Measurements from ENCODE around the gene AMOTL1. TPM values are rescaled to one million over a fixed set of nuclear protein-coding genes. Genes with fewer than 3 reads are reported as not detected.
"Not testable (repeated sequence)": the region's sequence is repeated elsewhere in the genome, so short reads cannot be mapped to it uniquely, and the experiment has no call there.

AMOTL1 gene
- total RNA-seq, 5 donors from 2014 or later (not counting 1 experiment from before 2014, with no cell fraction given) = 0.07 to 1.2 (median 0.35) TPM

DNA sequence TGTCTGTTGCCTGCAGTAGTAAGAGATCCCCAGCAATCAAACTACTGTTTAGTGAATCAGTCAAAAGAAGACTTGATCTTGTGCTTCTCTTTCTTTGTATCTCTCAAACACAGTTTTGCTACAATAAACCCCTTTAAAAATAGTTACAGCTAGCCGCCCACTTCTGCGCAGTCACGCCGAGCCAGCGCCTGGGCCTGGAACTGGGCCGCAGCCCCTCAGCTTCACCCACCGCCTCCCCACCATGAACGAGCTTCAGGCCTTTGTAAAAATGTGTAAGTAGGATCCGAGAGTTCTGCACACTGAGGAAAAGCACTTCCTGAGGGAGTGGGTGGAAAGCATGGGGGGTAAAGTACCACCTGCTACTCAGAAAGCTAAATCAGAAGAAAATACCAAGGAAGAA lies 144.7 kb downstream of the AMOTL1 start:
- Mint-ChIP-seq H3K27ac (no peak overlapping the region), H3K36me3 (peaks cover 6% of the 10 kb centered on the region), H3K4me1 (no peaks in the 10 kb centered on the region), H3K9me3 (no peaks in the 10 kb centered on the region), H3K4me3 (no peak overlapping the region), H3K27me3 (no peaks in the 10 kb centered on the region)
- DNase-seq (no peak), ATAC-seq (replicated peaks in 1 of 4) (no peak)
- CTCF ChIA-PET = no interaction called here
- POLR2A ChIA-PET = no interaction called here
- WGBS (ENCODE audit: insufficient coverage) = no CpG with 5 or more reads among the region's 9 CpGs
- Histone ChIP-seq H3K36me3 (ENCODE audit: control insufficient read depth in 2 of 2, extremely low read depth in 1 of 2, insufficient read depth in 1 of 2, low read length in 1 of 2) (no peaks in the 10 kb centered on the region), H3K27me3 (replicated peaks in 1 of 2; ENCODE audit: control insufficient read depth in 2 of 2, extremely low read depth in 1 of 2, insufficient read depth in 2 of 2, low read length in 1 of 2) (no peaks in the 10 kb centered on the region), H3K4me1 (ENCODE audit: control insufficient read depth in 1 of 2, extremely low read depth in 1 of 2, insufficient read depth in 2 of 2, low read length in 2 of 2) (no peaks in the 10 kb centered on the region), H3K4me3 (ENCODE audit: control insufficient read depth in 1 of 2, extremely low read depth in 1 of 2, low read length in 1 of 2) (no peak overlapping the region), H3K9me3 (no peaks in the 10 kb centered on the region), H3K27ac (ENCODE audit: low read length) (no peak overlapping the region)

DNA sequence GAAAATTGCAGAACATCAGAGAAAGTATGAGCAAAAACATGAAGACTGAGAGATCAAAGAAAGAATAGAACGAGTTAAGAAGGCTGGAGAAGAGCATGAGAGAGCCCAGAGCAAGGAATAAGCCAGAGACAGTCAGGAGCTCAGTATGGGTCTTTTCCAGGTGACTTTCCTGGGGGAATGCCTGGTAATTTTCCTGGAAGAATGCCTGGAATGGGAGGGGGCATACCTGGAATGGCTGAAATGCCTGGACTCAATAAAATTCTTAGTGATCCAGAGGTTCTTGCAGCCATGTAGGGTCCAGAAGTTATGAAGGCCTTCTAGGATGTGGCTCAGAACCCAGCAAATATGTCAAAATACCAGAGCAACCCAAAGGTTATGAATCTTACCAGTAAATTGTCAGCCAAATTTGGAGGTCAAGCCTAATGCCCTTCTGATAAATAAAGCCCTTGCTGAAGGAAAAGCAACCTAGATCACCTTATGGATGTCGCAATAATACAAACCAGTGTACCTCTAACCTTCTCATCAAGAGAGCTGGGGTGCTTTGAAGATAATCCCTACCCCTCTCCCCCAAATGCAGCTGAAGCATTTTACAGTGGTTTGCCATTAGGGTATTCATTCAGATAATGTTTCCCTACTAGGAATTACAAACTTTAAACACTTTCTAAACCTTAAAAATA lies 145.7 kb downstream of the AMOTL1 start:
- H3K4me3 ChIP-seq (ENCODE audit: control insufficient read depth in 1 of 2, extremely low read depth in 1 of 2, low read length in 1 of 2); H3K9me3 Mint-ChIP-seq; H3K36me3 Mint-ChIP-seq; POLR2A ChIA-PET; H3K27me3 ChIP-seq (replicated peaks in 1 of 2; ENCODE audit: control insufficient read depth in 2 of 2, extremely low read depth in 1 of 2, insufficient read depth in 2 of 2, low read length in 1 of 2); ATAC-seq (replicated peaks in 1 of 4); H3K27ac Mint-ChIP-seq; H3K4me3 Mint-ChIP-seq; H3K27me3 Mint-ChIP-seq; DNase-seq; H3K36me3 ChIP-seq (ENCODE audit: control insufficient read depth in 2 of 2, extremely low read depth in 1 of 2, insufficient read depth in 1 of 2, low read length in 1 of 2); H3K4me1 ChIP-seq (ENCODE audit: control insufficient read depth in 1 of 2, extremely low read depth in 1 of 2, insufficient read depth in 2 of 2, low read length in 2 of 2); H3K4me1 Mint-ChIP-seq; H3K27ac ChIP-seq (ENCODE audit: low read length); H3K9me3 ChIP-seq; CTCF ChIA-PET: not testable (repeated sequence)
- 44% methylated on average over 1 of the region's 2 CpGs for WGBS (ENCODE audit: insufficient coverage)

DNA sequence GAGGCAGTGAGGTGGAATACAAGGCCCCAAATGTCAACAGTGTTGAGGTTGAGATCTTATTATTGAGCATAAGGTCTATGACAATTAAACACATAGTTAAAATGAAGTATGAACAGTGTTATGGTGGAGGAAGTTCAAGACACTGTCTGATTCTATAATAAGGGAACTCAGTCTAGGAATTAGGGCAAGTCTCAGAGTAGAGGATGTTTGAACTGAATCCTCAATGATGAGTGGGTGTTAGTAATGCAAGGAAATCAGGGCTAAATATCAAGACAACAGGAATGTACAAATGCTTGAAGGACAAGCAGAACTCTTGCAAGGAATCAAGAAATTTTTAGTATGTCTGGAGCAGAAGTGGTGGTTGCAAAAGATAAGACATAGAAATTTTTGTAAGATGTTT lies 152.2 kb downstream of the AMOTL1 start:
- Histone ChIP-seq H3K27ac (ENCODE audit: low read length) (no peak overlapping the region), H3K4me1 (ENCODE audit: control insufficient read depth in 1 of 2, extremely low read depth in 1 of 2, insufficient read depth in 2 of 2, low read length in 2 of 2) (peaks cover 16 to 25% of the 10 kb centered on the region in 2 experiments), H3K27me3 (replicated peaks in 1 of 2; ENCODE audit: control insufficient read depth in 2 of 2, extremely low read depth in 1 of 2, insufficient read depth in 2 of 2, low read length in 1 of 2) (no peaks in the 10 kb centered on the region), H3K4me3 (ENCODE audit: control insufficient read depth in 1 of 2, extremely low read depth in 1 of 2, low read length in 1 of 2) (no peak overlapping the region), H3K9me3 (no peaks in the 10 kb centered on the region), H3K36me3 (ENCODE audit: control insufficient read depth in 2 of 2, extremely low read depth in 1 of 2, insufficient read depth in 1 of 2, low read length in 1 of 2) (no peaks in the 10 kb centered on the region)
- peaks cover 0 to 6% (median 0%) of the 10 kb centered on the region in 3 donors for H3K9me3 Mint-ChIP-seq
- H3K27me3 Mint-ChIP-seq = no peaks in the 10 kb centered on the region
- peaks cover 11% of the 10 kb centered on the region for H3K36me3 Mint-ChIP-seq
- H3K4me1 Mint-ChIP-seq = peaks cover 28 to 34% (median 29%) of the 10 kb centered on the region in 3 donors
- no peak for ATAC-seq (replicated peaks in 1 of 4)
- no peak overlapping the region for H3K4me3 Mint-ChIP-seq
- no peak for DNase-seq
- ChIA-PET POLR2A (no interaction called here), CTCF (no interaction called here)
- no peak overlapping the region for H3K27ac Mint-ChIP-seq

DNA sequence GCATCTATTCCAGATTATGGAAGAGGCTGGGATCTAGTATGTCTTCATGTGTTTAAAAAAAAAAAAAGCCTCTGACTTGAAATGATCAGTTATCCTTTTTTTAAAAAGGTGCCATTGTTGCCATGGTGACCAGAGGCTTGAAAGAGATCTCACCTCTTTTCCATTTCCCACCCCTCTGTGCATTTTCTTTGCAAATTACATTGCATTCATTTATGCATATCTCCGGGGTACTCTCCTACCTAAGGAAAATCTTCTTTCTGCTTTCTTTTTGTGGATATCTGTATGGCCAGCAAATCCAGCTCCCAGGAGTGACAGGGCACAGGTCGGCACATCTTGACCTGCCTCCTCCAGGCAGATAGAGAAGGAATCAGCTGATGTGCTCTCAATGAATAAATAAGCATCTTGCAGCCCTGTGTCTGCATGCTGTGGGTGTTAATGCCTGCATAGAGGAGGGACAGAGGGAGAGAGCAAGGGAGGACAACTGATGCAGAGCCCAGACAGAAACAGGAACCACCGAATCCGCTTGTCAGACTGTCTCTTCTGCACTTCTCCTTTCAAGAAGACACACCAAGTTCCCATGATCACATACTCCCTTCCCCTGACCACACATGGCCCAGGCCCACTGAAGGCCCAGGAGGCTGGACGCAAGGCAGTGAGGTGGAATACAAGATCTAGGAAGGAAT lies 154.3 kb downstream of the AMOTL1 start:
- H3K27me3 ChIP-seq (replicated peaks in 1 of 2; ENCODE audit: control insufficient read depth in 2 of 2, extremely low read depth in 1 of 2, insufficient read depth in 2 of 2, low read length in 1 of 2) = peaks cover 0 to under 1% of the 10 kb centered on the region in 2 experiments
- no peaks in the 10 kb centered on the region for H3K9me3 ChIP-seq
- peaks cover 0 to 6% (median 0%) of the 10 kb centered on the region in 3 donors for H3K9me3 Mint-ChIP-seq
- no peaks in the 10 kb centered on the region for H3K36me3 ChIP-seq (ENCODE audit: control insufficient read depth in 2 of 2, extremely low read depth in 1 of 2, insufficient read depth in 1 of 2, low read length in 1 of 2)
- no peak overlapping the region for H3K27ac ChIP-seq (ENCODE audit: low read length)
- H3K4me1 Mint-ChIP-seq = peaks cover 45 to 56% (median 49%) of the 10 kb centered on the region in 3 donors
- ChIA-PET CTCF (interaction anchor here in 1 of 2 donors (0.7 kb wide), 1 partner anchor 35 kb away, joined by 3 read pairs; no protein-coding TSS in a partner anchor), POLR2A (interaction anchor here in 1 of 2 donors (1.4 kb wide), 1 partner anchor 38 kb away, joined by 3 read pairs; no protein-coding TSS in a partner anchor)
- H3K4me3 Mint-ChIP-seq = no peak overlapping the region
- H3K27ac Mint-ChIP-seq = no peak overlapping the region
- no peak overlapping the region for H3K4me3 ChIP-seq (ENCODE audit: control insufficient read depth in 1 of 2, extremely low read depth in 1 of 2, low read length in 1 of 2)
- DNase-seq (no peak), ATAC-seq (replicated peaks in 1 of 4) (no peak)
- H3K27me3 Mint-ChIP-seq = no peaks in the 10 kb centered on the region
- H3K4me1 ChIP-seq (ENCODE audit: control insufficient read depth in 1 of 2, extremely low read depth in 1 of 2, insufficient read depth in 2 of 2, low read length in 2 of 2) = peaks cover 35 to 40% of the 10 kb centered on the region in 2 experiments
- 100% methylated on average over 1 of the region's 5 CpGs for WGBS (ENCODE audit: insufficient coverage)
- H3K36me3 Mint-ChIP-seq = peaks cover 11% of the 10 kb centered on the region

DNA sequence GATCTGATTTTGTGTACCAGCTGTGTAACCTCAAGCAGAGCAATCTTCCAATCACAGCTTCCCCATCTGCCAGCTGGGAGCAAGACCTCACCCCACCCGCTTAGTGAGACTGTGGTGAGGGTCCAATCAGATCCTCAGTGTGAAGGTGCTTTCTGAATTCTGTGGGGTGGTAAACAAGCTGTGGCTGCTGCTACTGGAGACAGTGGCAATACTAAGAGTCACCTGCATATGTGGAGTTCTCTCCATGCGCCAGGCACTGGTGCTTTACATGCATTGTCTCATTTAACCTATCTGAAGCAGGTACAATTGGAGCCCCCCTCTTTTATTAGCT lies 154.8 kb downstream of the AMOTL1 start:
- H3K4me1 ChIP-seq (ENCODE audit: control insufficient read depth in 1 of 2, extremely low read depth in 1 of 2, insufficient read depth in 2 of 2, low read length in 2 of 2) = peaks cover 39 to 44% of the 10 kb centered on the region in 2 experiments
- no peaks in the 10 kb centered on the region for H3K36me3 ChIP-seq (ENCODE audit: control insufficient read depth in 2 of 2, extremely low read depth in 1 of 2, insufficient read depth in 1 of 2, low read length in 1 of 2)
- H3K9me3 ChIP-seq = no peaks in the 10 kb centered on the region
- no peak overlapping the region for H3K27ac ChIP-seq (ENCODE audit: low read length)
- Mint-ChIP-seq H3K4me3 (no peak overlapping the region), H3K9me3 (peaks cover 0 to 6% (median 0%) of the 10 kb centered on the region in 3 donors), H3K4me1 (peaks cover 46 to 60% (median 49%) of the 10 kb centered on the region in 3 donors), H3K27me3 (no peaks in the 10 kb centered on the region), H3K36me3 (peaks cover 8% of the 10 kb centered on the region), H3K27ac (no peak overlapping the region)
- 100% methylated on average over 1 of the region's 2 CpGs for WGBS (ENCODE audit: insufficient coverage)
- peaks cover 0 to 4% of the 10 kb centered on the region in 2 experiments for H3K27me3 ChIP-seq (replicated peaks in 1 of 2; ENCODE audit: control insufficient read depth in 2 of 2, extremely low read depth in 1 of 2, insufficient read depth in 2 of 2, low read length in 1 of 2)
- H3K4me3 ChIP-seq (ENCODE audit: control insufficient read depth in 1 of 2, extremely low read depth in 1 of 2, low read length in 1 of 2) = no peak overlapping the region
- CTCF ChIA-PET = no interaction called here
- ATAC-seq (replicated peaks in 1 of 4) = no peak
- no peak for DNase-seq
- POLR2A ChIA-PET = no interaction called here

DNA sequence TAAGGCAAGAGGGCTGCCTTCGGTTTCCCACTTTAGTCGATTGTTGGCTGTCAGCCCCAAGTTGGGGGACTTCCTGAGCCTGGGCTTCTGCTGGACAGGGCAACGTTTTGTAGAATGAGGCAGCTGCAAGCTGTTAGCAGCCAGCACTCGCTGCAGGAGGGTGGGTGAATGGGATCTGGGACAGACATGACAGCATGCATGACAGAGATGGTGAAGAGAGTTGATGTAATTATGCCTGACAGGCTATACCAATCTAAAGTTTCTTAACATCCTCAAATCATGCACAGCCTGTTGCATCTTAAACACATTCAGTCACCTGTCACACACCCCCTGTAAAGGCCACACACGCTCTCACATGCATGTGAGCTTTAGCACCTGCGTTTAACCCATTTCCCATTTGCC lies 156.0 kb downstream of the AMOTL1 start:
- ATAC-seq (replicated peaks in 1 of 4) (peak; percentile 22 to 57 (median 40)), DNase-seq (peak in 3 of 35 experiments; percentile 18 to 28 (median 23))
- peak overlapping the region; percentile 97 to 99 for H3K27ac Mint-ChIP-seq
- no peaks in the 10 kb centered on the region for H3K27me3 Mint-ChIP-seq
- ChIA-PET CTCF (interaction anchor here in 1 of 2 donors (0.9 to 1.0 kb wide), 2 partner anchors 26 to 49 kb away, joined by 3 read pairs; partner anchors contain the start of genes CWC15 and KDM4D), POLR2A (no interaction called here)
- Histone ChIP-seq H3K36me3 (ENCODE audit: control insufficient read depth in 2 of 2, extremely low read depth in 1 of 2, insufficient read depth in 1 of 2, low read length in 1 of 2) (no peaks in the 10 kb centered on the region), H3K27me3 (replicated peaks in 1 of 2; ENCODE audit: control insufficient read depth in 2 of 2, extremely low read depth in 1 of 2, insufficient read depth in 2 of 2, low read length in 1 of 2) (peaks cover 0 to 4% of the 10 kb centered on the region in 2 experiments), H3K9me3 (no peaks in the 10 kb centered on the region), H3K4me1 (ENCODE audit: control insufficient read depth in 1 of 2, extremely low read depth in 1 of 2, insufficient read depth in 2 of 2, low read length in 2 of 2) (peaks cover 44 to 49% of the 10 kb centered on the region in 2 experiments), H3K4me3 (ENCODE audit: control insufficient read depth in 1 of 2, extremely low read depth in 1 of 2, low read length in 1 of 2) (no peak overlapping the region), H3K27ac (ENCODE audit: low read length) (peak overlapping the region; percentile 74)
- H3K9me3 Mint-ChIP-seq = peaks cover 0 to 6% (median 0%) of the 10 kb centered on the region in 3 donors
- peaks cover 54 to 72% (median 58%) of the 10 kb centered on the region in 3 donors for H3K4me1 Mint-ChIP-seq
- peak overlapping the region; percentile 40 to 71 (median 58) for H3K4me3 Mint-ChIP-seq
- peaks cover 3% of the 10 kb centered on the region for H3K36me3 Mint-ChIP-seq
- WGBS (ENCODE audit: insufficient coverage) = 62% methylated on average over 3 of the region's 6 CpGs
